PC-3 (cell line): Measurements from ENCODE around the gene CNTNAP5. TPM values are rescaled to one million over a fixed set of nuclear protein-coding genes. Genes with fewer than 3 reads are reported as not detected.

Experiments
- ATAC-seq: fragments of 200-7000 bp; cut with Tn5 transposase; 2 replicates; pipeline ENCODE4 v1.9.1; 2020; ENCODE audit warnings: mild to moderate bottlenecking, moderate library complexity
- BruUV-seq: library from RNA; stranded (reverse); fragments of 400-500 nt; replicated peaks from 2 replicates; lab custom pipeline; 2021; lab: Mats Ljungman, UMichigan
- CTCF ChIA-PET: fragments of 300-600 bp; sonication (Branson Sonifier 250); formaldehyde crosslinking; loops from one replicate; lab custom pipeline; 2022; ENCODE audit warnings: antibody characterized with exemption; lab: Charles Lee
- POLR2A ChIA-PET: fragments of 300-600 bp; sonication (Branson Sonifier 250); formaldehyde crosslinking; loops from one replicate; lab custom pipeline; 2022; ENCODE audit warnings: antibody characterized with exemption; ENCODE audit not compliant: unreplicated experiment; lab: Charles Lee
- DNase-seq: peaks from one replicate; pipeline ENCODE4 v3.0.0-alpha.2; 2015
- H2AFZ ChIP-seq: fragments of 300-600 bp; sonication (generic); 2 replicates; pipeline ENCODE4 v1.6.0; 2016; ENCODE audit warnings: antibody characterized with exemption, low read length
- H3F3A ChIP-seq: fragments of 300-600 bp; sonication (generic); one replicate; pipeline ENCODE4 v1.6.0; 2017; ENCODE audit warnings: antibody characterized with exemption, low read length, control low read depth, mild to moderate bottlenecking; ENCODE audit not compliant: unreplicated experiment
- H3K27ac ChIP-seq: fragments of 300-600 bp; sonication (generic); 2 replicates; pipeline ENCODE4 v1.5.1; 2016; ENCODE audit warnings: mild to moderate bottlenecking, low read length
- H3K27me3 ChIP-seq: fragments of 300-600 bp; sonication (generic); 2 replicates; pipeline ENCODE4 v1.6.1; 2016; ENCODE audit warnings: low read length, mixed read lengths
- H3K36me3 ChIP-seq: fragments of 300-600 bp; sonication (generic); 2 replicates; pipeline ENCODE4 v1.6.1; 2016; ENCODE audit warnings: low read depth, mixed run types, low read length, mixed read lengths
- H3K4me1 ChIP-seq: fragments of 300-600 bp; sonication (generic); 2 replicates; pipeline ENCODE4 v1.5.1; 2016; ENCODE audit warnings: low read length; ENCODE audit not compliant: insufficient read depth
- H3K4me2 ChIP-seq: fragments of 300-600 bp; sonication (generic); 2 replicates; pipeline ENCODE4 v1.6.0; 2016; ENCODE audit warnings: low read length
- H3K4me3 ChIP-seq: fragments of 300-600 bp; sonication (generic); 2 replicates; pipeline ENCODE4 v1.5.1; 2016; ENCODE audit warnings: mild to moderate bottlenecking, low read length, mixed read lengths
- H3K79me2 ChIP-seq: fragments of 300-600 bp; sonication (generic); 2 replicates; pipeline ENCODE4 v1.6.1; 2017; ENCODE audit warnings: low read length, mixed read lengths
- H3K9ac ChIP-seq: fragments of 300-600 bp; sonication (generic); 2 replicates; pipeline ENCODE4 v1.6.0; 2016; ENCODE audit warnings: mild to moderate bottlenecking, low read length
- H3K9me2 ChIP-seq: fragments of 300-600 bp; sonication (generic); replicated peaks from 2 replicates; pipeline ENCODE4 v1.6.1; 2016; ENCODE audit warnings: mixed run types, low read length, mixed read lengths
- H3K9me3 ChIP-seq: fragments of 300-600 bp; sonication (generic); 2 replicates; pipeline ENCODE4 v1.6.1; 2016; ENCODE audit warnings: low read length, mixed read lengths
- H4K20me1 ChIP-seq: fragments of 300-600 bp; sonication (generic); 2 replicates; pipeline ENCODE4 v1.6.1; 2016; ENCODE audit warnings: low read length, mixed read lengths
- CTCF ChIP-seq: fragments of 300-600 bp; sonication (generic); conservative IDR thresholded peaks from 2 replicates; pipeline ENCODE4 v1.5.1; 2017; ENCODE audit warnings: antibody characterized with exemption, low read depth, mild to moderate bottlenecking, low read length
- EZH2 ChIP-seq: fragments of 300-600 bp; sonication (generic); IDR thresholded peaks from one replicate; pipeline ENCODE4 v1.6.1; 2017; ENCODE audit warnings: antibody characterized with exemption, mild to moderate bottlenecking, low read length; ENCODE audit not compliant: unreplicated experiment
- EZH2phosphoT487 ChIP-seq: fragments of 300-600 bp; sonication (generic); IDR thresholded peaks from 2 replicates; pipeline ENCODE4 v1.6.1; 2018; ENCODE audit warnings: mild to moderate bottlenecking, antibody characterized with exemption, low read length, borderline replicate concordance
- intact Hi-C: fragments of 100-400 bp; cut with micrococcal nuclease; formaldehyde crosslinking; loops from 2 replicates; pipeline ENCODE4 v1.9.0; 2023
- total RNA-seq: library from RNA; depleted of rRNA; stranded (reverse); fragments of >200 nt; gene quantifications from 2 replicates; pipeline ENCODE4 v1.2.3, GENCODE V29; 2014

CNTNAP5 gene
- total RNA-seq, 1 experiment from 2014 or later = not detected

- Histone ChIP-seq H3K9ac (no peak overlapping the region), H3K27ac (no peak overlapping the region), H3K4me2 (no peak overlapping the region), H3K9me2 (no peaks in the 10 kb centered on the region), H3F3A (no peaks in the 10 kb centered on the region), H3K4me1 (no peaks in the 10 kb centered on the region), H3K4me3 (no peak overlapping the region), H2AFZ (no peak overlapping the region), H3K27me3 (no peaks in the 10 kb centered on the region), H3K79me2 (no peaks in the 10 kb centered on the region), H4K20me1 (no peaks in the 10 kb centered on the region), H3K36me3 (no peaks in the 10 kb centered on the region), H3K9me3 (no peaks in the 10 kb centered on the region)
- TF ChIP-seq EZH2 (no peak), EZH2phosphoT487 (no peak), CTCF (no peak)
- DNase-seq (no peak), ATAC-seq (no peak)
- intact Hi-C loops = no loop called here
- BruUV-seq = no TSS peak
- ChIA-PET CTCF (no interaction called here), POLR2A (no interaction called here)
Measured at GRCh38 chr2:124316133-124316532, 291.0 kb downstream of the CNTNAP5 start.

- TF ChIP-seq EZH2phosphoT487 (no peak), EZH2 (no peak), CTCF (no peak)
- ATAC-seq = no peak
- ChIA-PET CTCF (no interaction called here), POLR2A (no interaction called here)
- no peaks in the 10 kb centered on the region for H3K79me2 ChIP-seq
- H3F3A ChIP-seq = no peaks in the 10 kb centered on the region
- H3K4me2 ChIP-seq = no peak overlapping the region
- H3K27me3 ChIP-seq = no peaks in the 10 kb centered on the region
- no peak overlapping the region for H3K9ac ChIP-seq
- no peaks in the 10 kb centered on the region for H4K20me1 ChIP-seq
- no peak overlapping the region for H3K4me3 ChIP-seq
- H2AFZ ChIP-seq = no peak overlapping the region
- no TSS peak for BruUV-seq
- H3K36me3 ChIP-seq = no peaks in the 10 kb centered on the region
- intact Hi-C loops = no loop called here
- H3K9me2 ChIP-seq = no peaks in the 10 kb centered on the region
- no peaks in the 10 kb centered on the region for H3K9me3 ChIP-seq
- H3K27ac ChIP-seq = no peak overlapping the region
- H3K4me1 ChIP-seq = no peaks in the 10 kb centered on the region
- no peak for DNase-seq
Measured at GRCh38 chr2:124316881-124317605, 292.0 kb downstream of the CNTNAP5 start.

- no peak overlapping the region for H3K4me2 ChIP-seq
- no peaks in the 10 kb centered on the region for H3K36me3 ChIP-seq
- H3K79me2 ChIP-seq = no peaks in the 10 kb centered on the region
- CTCF ChIA-PET = no interaction called here
- BruUV-seq = no TSS peak
- H4K20me1 ChIP-seq = no peaks in the 10 kb centered on the region
- no peak for ATAC-seq
- no peaks in the 10 kb centered on the region for H3F3A ChIP-seq
- H3K4me1 ChIP-seq = no peaks in the 10 kb centered on the region
- TF ChIP-seq EZH2phosphoT487 (no peak), CTCF (no peak), EZH2 (no peak)
- no peaks in the 10 kb centered on the region for H3K27me3 ChIP-seq
- H3K9ac ChIP-seq = no peak overlapping the region
- H3K27ac ChIP-seq = no peak overlapping the region
- H3K4me3 ChIP-seq = no peak overlapping the region
- H3K9me3 ChIP-seq = no peaks in the 10 kb centered on the region
- no peaks in the 10 kb centered on the region for H3K9me2 ChIP-seq
- intact Hi-C loops = no loop called here
- no peak for DNase-seq
- POLR2A ChIA-PET = no interaction called here
- H2AFZ ChIP-seq = no peak overlapping the region
Measured at GRCh38 chr2:124317628-124318027, 292.5 kb downstream of the CNTNAP5 start.
